Measurements from ENCODE around the gene SLC25A29.
"Not testable (repeated sequence)": the region's sequence is repeated elsewhere in the genome, so short reads cannot be mapped to it uniquely, and the experiment has no call there.

Gene SLC25A29

DNA sequence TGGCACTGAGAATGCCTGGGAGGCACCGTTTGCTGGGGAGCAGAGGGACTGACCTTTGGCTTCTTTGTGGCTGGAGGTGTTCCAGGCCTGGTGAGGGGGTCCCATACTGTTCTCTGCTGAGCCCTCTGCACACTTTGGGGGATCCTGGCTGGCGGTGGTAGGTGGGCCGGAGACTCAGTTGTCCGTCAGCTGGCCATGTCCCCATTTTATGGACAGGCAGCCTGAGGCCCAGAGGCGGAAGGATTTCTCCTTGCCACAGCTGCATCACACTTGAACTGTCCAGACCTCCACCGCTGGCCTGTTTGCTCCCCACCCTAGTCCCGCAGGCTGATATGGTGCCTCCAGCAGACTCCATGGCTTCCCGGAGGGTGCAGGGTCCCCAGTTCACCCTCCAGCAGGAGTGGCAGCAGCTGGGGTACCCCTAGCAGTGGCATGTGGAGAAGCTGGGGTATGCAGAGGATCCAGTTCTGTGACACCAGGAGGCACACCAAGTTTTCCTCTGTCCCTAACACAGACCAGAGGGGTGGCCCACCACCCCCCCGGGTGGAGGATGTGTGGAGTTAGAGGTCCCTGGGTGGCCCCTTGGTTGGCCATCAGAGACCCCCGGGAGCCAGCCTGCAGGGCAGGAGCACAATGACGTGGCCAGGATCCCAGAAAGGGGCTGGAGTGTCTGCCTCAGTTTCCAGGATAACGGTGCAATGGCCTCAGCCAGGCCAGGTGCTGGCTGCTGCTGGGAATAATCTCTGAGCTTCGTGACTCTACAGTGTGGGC is 14.8 kb downstream of the SLC25A29 start:
- Histone ChIP-seq H2AFZ (ENCODE audit: low read length, unreplicated experiment) (no peak overlapping the region), H3K4me1 (ENCODE audit: control insufficient read depth, insufficient read depth, low read length, unreplicated experiment) (no peaks in the 10 kb centered on the region), H3K27me3 (ENCODE audit: insufficient read depth, low read length) (no peaks in the 10 kb centered on the region), H3K4me3 (ENCODE audit: low read depth, low read length) (no peak overlapping the region), H3K79me2 (ENCODE audit: control insufficient read depth, insufficient read depth, low read length, unreplicated experiment) (no peaks in the 10 kb centered on the region), H3K36me3 (ENCODE audit: insufficient read depth, low read length) (no peaks in the 10 kb centered on the region), H3K27ac (ENCODE audit: low read depth, low read length) (no peak overlapping the region)

GRCh38 chr14:100290607-100291304 is 15.5 kb downstream of the SLC25A29 start:
- H3K79me2 ChIP-seq (ENCODE audit: control insufficient read depth, insufficient read depth, low read length, unreplicated experiment): no peaks in the 10 kb centered on the region
- peaks cover 4% of the 10 kb centered on the region for H3K4me1 ChIP-seq (ENCODE audit: control insufficient read depth, insufficient read depth, low read length, unreplicated experiment)
- H2AFZ ChIP-seq (ENCODE audit: low read length, unreplicated experiment): no peak overlapping the region
- no peak overlapping the region for H3K27ac ChIP-seq (ENCODE audit: low read depth, low read length)
- no peaks in the 10 kb centered on the region for H3K27me3 ChIP-seq (ENCODE audit: insufficient read depth, low read length)
- no peak overlapping the region for H3K4me3 ChIP-seq (ENCODE audit: low read depth, low read length)
- no peaks in the 10 kb centered on the region for H3K36me3 ChIP-seq (ENCODE audit: insufficient read depth, low read length)

DNA sequence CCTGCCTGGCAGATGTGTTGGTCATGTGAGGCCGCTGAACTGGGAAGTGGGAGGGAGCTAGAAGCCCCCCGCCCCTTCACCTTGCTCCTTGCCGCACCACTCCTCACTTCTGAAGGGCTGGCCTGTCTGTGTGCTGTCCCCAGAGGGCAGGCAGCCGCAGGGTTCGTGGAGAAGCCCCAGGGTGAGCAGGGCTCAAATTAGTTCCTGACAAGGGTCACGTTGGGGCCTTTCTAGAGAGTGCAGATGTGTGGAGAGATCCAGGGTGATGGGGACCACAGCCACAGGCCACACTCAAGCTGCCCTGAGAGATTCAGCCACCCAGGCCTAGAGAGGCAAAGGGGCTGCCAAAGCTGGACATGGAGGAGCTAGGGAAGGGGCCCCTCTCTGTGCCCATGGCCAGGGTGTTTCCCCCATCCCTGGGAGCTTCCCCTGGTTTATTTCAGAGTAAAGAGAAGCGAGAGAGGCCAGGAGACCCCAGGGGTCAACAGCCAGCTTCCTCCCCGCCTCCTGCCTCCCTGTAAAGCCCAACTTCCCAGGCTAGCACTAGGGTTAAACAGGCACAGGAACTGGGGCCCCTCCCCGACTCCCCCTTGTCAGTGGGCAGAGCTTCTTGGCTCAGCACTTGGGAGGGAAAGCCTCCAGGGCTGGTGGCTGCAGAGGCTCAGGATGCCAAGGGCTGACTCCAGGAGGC is 16.2 kb downstream of the SLC25A29 start:
- Histone ChIP-seq H3K36me3 (ENCODE audit: insufficient read depth, low read length) (no peaks in the 10 kb centered on the region), H3K27me3 (ENCODE audit: insufficient read depth, low read length) (no peaks in the 10 kb centered on the region), H3K4me3 (ENCODE audit: low read depth, low read length) (no peak overlapping the region), H3K79me2 (ENCODE audit: control insufficient read depth, insufficient read depth, low read length, unreplicated experiment) (no peaks in the 10 kb centered on the region), H3K27ac (ENCODE audit: low read depth, low read length) (no peak overlapping the region), H2AFZ (ENCODE audit: low read length, unreplicated experiment) (no peak overlapping the region), H3K4me1 (ENCODE audit: control insufficient read depth, insufficient read depth, low read length, unreplicated experiment) (peaks cover 4% of the 10 kb centered on the region)

GRCh38 chr14:100288382-100289185 is 17.7 kb downstream of the SLC25A29 start:
- Histone ChIP-seq H3K27me3 (ENCODE audit: insufficient read depth, low read length) (no peaks in the 10 kb centered on the region), H3K36me3 (ENCODE audit: insufficient read depth, low read length) (no peaks in the 10 kb centered on the region), H3K79me2 (ENCODE audit: control insufficient read depth, insufficient read depth, low read length, unreplicated experiment) (peaks cover 3% of the 10 kb centered on the region), H3K27ac (ENCODE audit: low read depth, low read length) (no peak overlapping the region), H3K4me1 (ENCODE audit: control insufficient read depth, insufficient read depth, low read length, unreplicated experiment) (peaks cover 9% of the 10 kb centered on the region), H2AFZ (ENCODE audit: low read length, unreplicated experiment) (no peak overlapping the region), H3K4me3 (ENCODE audit: low read depth, low read length) (no peak overlapping the region)

GRCh38 chr14:100287998-100288295 is 18.3 kb downstream of the SLC25A29 start:
- H3K79me2 ChIP-seq (ENCODE audit: control insufficient read depth, insufficient read depth, low read length, unreplicated experiment); H3K4me3 ChIP-seq (ENCODE audit: low read depth, low read length); H2AFZ ChIP-seq (ENCODE audit: low read length, unreplicated experiment); H3K36me3 ChIP-seq (ENCODE audit: insufficient read depth, low read length); H3K27ac ChIP-seq (ENCODE audit: low read depth, low read length); H3K27me3 ChIP-seq (ENCODE audit: insufficient read depth, low read length); H3K4me1 ChIP-seq (ENCODE audit: control insufficient read depth, insufficient read depth, low read length, unreplicated experiment): not testable (repeated sequence)

GRCh38 chr14:100287202-100287997 is 18.8 kb downstream of the SLC25A29 start:
- H3K79me2 ChIP-seq (ENCODE audit: control insufficient read depth, insufficient read depth, low read length, unreplicated experiment): peaks cover 3% of the 10 kb centered on the region
- no peak overlapping the region for H2AFZ ChIP-seq (ENCODE audit: low read length, unreplicated experiment)
- peaks cover 9% of the 10 kb centered on the region for H3K4me1 ChIP-seq (ENCODE audit: control insufficient read depth, insufficient read depth, low read length, unreplicated experiment)
- no peak overlapping the region for H3K4me3 ChIP-seq (ENCODE audit: low read depth, low read length)
- no peaks in the 10 kb centered on the region for H3K27me3 ChIP-seq (ENCODE audit: insufficient read depth, low read length)
- no peak overlapping the region for H3K27ac ChIP-seq (ENCODE audit: low read depth, low read length)
- no peaks in the 10 kb centered on the region for H3K36me3 ChIP-seq (ENCODE audit: insufficient read depth, low read length)

DNA sequence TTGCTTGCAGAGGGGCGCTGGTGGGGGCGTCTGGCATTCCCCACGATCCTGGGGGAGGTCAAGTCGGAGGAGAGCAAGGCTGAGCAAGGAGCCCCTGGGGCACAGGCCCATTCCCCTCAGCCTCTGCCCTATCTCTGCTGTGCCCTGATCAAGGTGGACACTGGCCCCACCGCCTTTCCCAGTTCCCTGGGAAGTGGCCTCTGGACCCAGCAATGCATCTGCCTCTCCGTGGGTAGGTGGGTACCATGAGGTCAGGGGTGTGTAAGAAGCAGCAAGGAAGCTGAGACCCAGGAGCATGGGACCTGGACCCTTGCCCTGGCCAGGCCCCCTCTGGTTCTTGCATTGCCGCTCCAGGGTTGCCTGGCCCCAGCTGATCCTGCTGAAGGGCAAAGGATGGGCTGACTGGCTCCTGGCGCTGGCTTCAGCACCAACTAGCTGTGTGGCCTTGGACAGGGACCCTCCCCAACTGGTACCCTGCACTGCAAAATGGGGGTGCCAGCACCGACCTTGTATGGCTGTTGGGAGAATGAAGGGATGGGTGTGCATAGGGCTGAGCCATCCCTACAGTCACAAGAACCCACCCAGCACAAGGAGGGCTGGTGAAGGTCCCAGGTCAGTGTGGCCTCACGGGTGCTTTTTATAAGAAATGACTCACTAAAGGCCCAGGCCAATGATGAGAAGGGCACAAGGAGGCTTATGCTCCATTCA is 19.6 kb downstream of the SLC25A29 start:
- peaks cover 13% of the 10 kb centered on the region for H3K4me1 ChIP-seq (ENCODE audit: control insufficient read depth, insufficient read depth, low read length, unreplicated experiment)
- H3K27ac ChIP-seq (ENCODE audit: low read depth, low read length): no peak overlapping the region
- H3K27me3 ChIP-seq (ENCODE audit: insufficient read depth, low read length): no peaks in the 10 kb centered on the region
- no peaks in the 10 kb centered on the region for H3K36me3 ChIP-seq (ENCODE audit: insufficient read depth, low read length)
- H3K79me2 ChIP-seq (ENCODE audit: control insufficient read depth, insufficient read depth, low read length, unreplicated experiment): peaks cover 7% of the 10 kb centered on the region
- H3K4me3 ChIP-seq (ENCODE audit: low read depth, low read length): no peak overlapping the region
- no peak overlapping the region for H2AFZ ChIP-seq (ENCODE audit: low read length, unreplicated experiment)

GRCh38 chr14:100285913-100286400 is 20.3 kb downstream of the SLC25A29 start:
- no peak overlapping the region for H2AFZ ChIP-seq (ENCODE audit: low read length, unreplicated experiment)
- peaks cover 17% of the 10 kb centered on the region for H3K4me1 ChIP-seq (ENCODE audit: control insufficient read depth, insufficient read depth, low read length, unreplicated experiment)
- H3K27ac ChIP-seq (ENCODE audit: low read depth, low read length): no peak overlapping the region
- H3K27me3 ChIP-seq (ENCODE audit: insufficient read depth, low read length): no peaks in the 10 kb centered on the region
- H3K4me3 ChIP-seq (ENCODE audit: low read depth, low read length): peak overlapping the region; percentile 98
- no peaks in the 10 kb centered on the region for H3K36me3 ChIP-seq (ENCODE audit: insufficient read depth, low read length)
- peaks cover 11% of the 10 kb centered on the region for H3K79me2 ChIP-seq (ENCODE audit: control insufficient read depth, insufficient read depth, low read length, unreplicated experiment)

DNA sequence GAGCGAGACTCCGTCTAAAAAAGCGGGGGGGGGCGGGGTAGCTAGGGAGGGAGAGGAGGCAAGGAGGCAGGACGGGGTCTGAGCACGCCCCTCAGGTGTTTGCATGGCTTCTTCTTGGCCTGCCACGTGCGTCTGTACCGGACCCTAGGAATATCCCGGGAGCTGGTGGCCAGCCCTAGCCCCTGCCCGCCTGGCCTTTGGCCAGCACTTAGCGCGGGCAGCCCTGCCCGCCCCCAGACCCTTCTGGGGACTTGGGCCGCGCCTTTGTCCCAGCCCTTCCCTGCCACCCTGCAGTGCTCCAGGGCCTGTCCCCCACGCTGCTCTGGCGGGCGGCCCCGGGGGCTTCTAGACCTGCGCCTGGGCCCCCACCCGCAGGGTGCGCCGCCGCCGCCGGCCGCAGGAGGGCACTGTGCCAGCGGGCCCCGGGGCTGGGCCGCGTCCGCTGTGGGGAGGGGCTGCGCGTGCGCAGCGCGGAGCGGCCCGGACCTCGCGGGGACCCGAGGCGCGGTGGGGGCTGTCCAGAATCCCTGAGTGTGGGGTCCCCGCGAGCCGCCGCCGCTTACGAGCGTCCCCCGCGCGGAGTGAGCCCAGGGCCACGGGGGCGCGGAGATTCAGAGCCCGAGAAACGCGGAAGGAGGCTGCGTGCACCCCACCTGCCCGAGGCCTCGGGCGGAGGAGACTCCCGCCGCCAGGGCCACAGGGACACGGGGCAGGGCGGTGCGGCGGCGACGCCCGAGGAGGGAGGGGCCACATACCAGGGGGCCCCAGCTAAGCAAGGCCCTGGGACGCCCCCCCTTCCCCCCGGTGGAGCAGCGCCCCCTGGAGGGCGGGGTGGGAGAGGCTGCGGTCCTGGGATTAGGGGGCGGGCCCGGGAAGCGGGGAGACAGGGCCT is 21.0 kb downstream of the SLC25A29 start:
- peaks cover 17% of the 10 kb centered on the region for H3K4me1 ChIP-seq (ENCODE audit: control insufficient read depth, insufficient read depth, low read length, unreplicated experiment)
- peak overlapping the region; percentile 74; the same call in 1 of the 2 replicates for H3K27ac ChIP-seq (ENCODE audit: low read depth, low read length)
- H3K27me3 ChIP-seq (ENCODE audit: insufficient read depth, low read length): no peaks in the 10 kb centered on the region

More for the DNA sequence above, 21.0 kb downstream of the SLC25A29 start:
- Histone ChIP-seq H2AFZ (ENCODE audit: low read length, unreplicated experiment) (peak overlapping the region; percentile 100), H3K4me3 (ENCODE audit: low read depth, low read length) (peak overlapping the region; percentile 98), H3K36me3 (ENCODE audit: insufficient read depth, low read length) (no peaks in the 10 kb centered on the region), H3K79me2 (ENCODE audit: control insufficient read depth, insufficient read depth, low read length, unreplicated experiment) (peaks cover 15% of the 10 kb centered on the region)
